Peyer's patch (tissue), 4 donors: Measurements from ENCODE around the gene NCS1. TPM values are rescaled to one million over a fixed set of nuclear protein-coding genes. Genes with fewer than 3 reads are reported as not detected.

ENCODE experiments used
- DNase-seq, 3 donors: peaks; one replicate each; pipeline ENCODE4 v3.0.0-alpha.2; 2017 to 2019
- H3K27ac ChIP-seq, 4 donors: fragments of 200-600 bp; sonication (generic); one replicate each; pipeline ENCODE4 v1.5.1; 2016 to 2019
- H3K27me3 ChIP-seq, 2 donors: fragments of 200-600 bp; sonication (generic); one replicate each; pipeline ENCODE4 v1.5.1; 2019
- H3K36me3 ChIP-seq, 3 donors: fragments of 200-600 bp; sonication (generic); one replicate each; pipeline ENCODE4 v1.5.1; 2016 to 2019
- H3K4me1 ChIP-seq, 4 donors: fragments of 200-600 bp; sonication (generic); one replicate each; pipeline ENCODE4 v1.5.1; 2016 to 2019
- H3K4me3 ChIP-seq, 4 donors: fragments of 200-600 bp; sonication (generic); 1 replicate in 3 of 4; 2 replicates in 1 of 4; pipeline ENCODE4 v1.5.1; 2016 to 2019; ENCODE audit warnings: mild to moderate bottlenecking in 1 of 4
- H3K9me3 ChIP-seq, 4 donors: fragments of 200-600 bp; sonication (generic); one replicate each; pipeline ENCODE4 v1.5.1; 2016 to 2019; ENCODE audit warnings: mild to moderate bottlenecking in 1 of 4
- CTCF ChIP-seq, 6 experiments: fragments of 450-650 bp in 4 of 6; fragments of 200-600 bp in 2 of 6; sonication (generic) in 1 of 6; IDR thresholded peaks; one replicate each; pipeline ENCODE4 v1.5.1; 2017 to 2019; ENCODE audit warnings: antibody characterized with exemption in 6 of 6, mild to moderate bottlenecking in 3 of 6, moderate library complexity in 1 of 6
- POLR2A ChIP-seq, 2 donors: fragments of 450-650 bp; IDR thresholded peaks; one replicate each; pipeline ENCODE4 v1.5.1; 2017; ENCODE audit warnings: antibody characterized with exemption in 2 of 2, mild to moderate bottlenecking in 2 of 2, moderate library complexity in 2 of 2
- total RNA-seq, 4 donors: library from RNA; depleted of rRNA; stranded (reverse); fragments of >200 nt; gene quantifications; one replicate each; pipeline ENCODE4 v1.1.0, GENCODE V29; 2016

NCS1 gene
- total RNA-seq, 4 donors from 2014 or later: 0.70 to 6.6 (median 4.1) TPM

- TF ChIP-seq POLR2A (IDR thresholded peaks at IDR 0.05): no peak
- no peak for TF ChIP-seq CTCF (IDR thresholded peaks at IDR 0.05)
- Histone ChIP-seq H3K9me3 (no peaks in the 10 kb centered on the region), H3K4me3 (no peak overlapping the region), H3K4me1 (peaks cover 0 to 10% (median 0%) of the 10 kb centered on the region in 4 donors), H3K27ac (no peak overlapping the region), H3K36me3 (no peaks in the 10 kb centered on the region), H3K27me3 (no peaks in the 10 kb centered on the region)
- no peak for DNase-seq
Measured at GRCh38 chr9:130142641-130143040, 29.6 kb upstream of the NCS1 start.

- Histone ChIP-seq H3K4me3 (no peak overlapping the region), H3K9me3 (no peaks in the 10 kb centered on the region), H3K27me3 (no peaks in the 10 kb centered on the region), H3K4me1 (peaks cover 0 to 10% (median 0%) of the 10 kb centered on the region in 4 donors), H3K36me3 (no peaks in the 10 kb centered on the region), H3K27ac (no peak overlapping the region)
- DNase-seq: no peak
- TF ChIP-seq CTCF (IDR thresholded peaks at IDR 0.05) (no peak), POLR2A (IDR thresholded peaks at IDR 0.05) (no peak)
Measured at GRCh38 chr9:130143279-130143893, 28.8 kb upstream of the NCS1 start.

- no peak for TF ChIP-seq POLR2A (IDR thresholded peaks at IDR 0.05)
- no peak for TF ChIP-seq CTCF (IDR thresholded peaks at IDR 0.05)
- DNase-seq: no peak
- H3K27me3 ChIP-seq: no peaks in the 10 kb centered on the region
- H3K4me1 ChIP-seq: peaks cover 0 to 10% (median 0%) of the 10 kb centered on the region in 4 donors
- no peaks in the 10 kb centered on the region for H3K36me3 ChIP-seq
- H3K27ac ChIP-seq: no peak overlapping the region
- no peak overlapping the region for H3K4me3 ChIP-seq
- no peaks in the 10 kb centered on the region for H3K9me3 ChIP-seq
Measured at GRCh38 chr9:130143958-130144366, 28.2 kb upstream of the NCS1 start.

GRCh38 chr9:130144703-130145102 lies 27.5 kb upstream of the NCS1 start:
- Histone ChIP-seq H3K36me3 (no peaks in the 10 kb centered on the region), H3K4me1 (peaks cover 0 to 10% (median 0%) of the 10 kb centered on the region in 4 donors), H3K4me3 (no peak overlapping the region), H3K9me3 (no peaks in the 10 kb centered on the region), H3K27me3 (no peaks in the 10 kb centered on the region), H3K27ac (no peak overlapping the region)
- DNase-seq: no peak
- TF ChIP-seq POLR2A (IDR thresholded peaks at IDR 0.05) (no peak), CTCF (IDR thresholded peaks at IDR 0.05) (no peak)

- Histone ChIP-seq H3K36me3 (no peaks in the 10 kb centered on the region), H3K27ac (no peak overlapping the region), H3K4me1 (peaks cover 0 to 10% (median 0%) of the 10 kb centered on the region in 4 donors), H3K4me3 (no peak overlapping the region), H3K9me3 (no peaks in the 10 kb centered on the region), H3K27me3 (no peaks in the 10 kb centered on the region)
- DNase-seq: no peak
- no peak for TF ChIP-seq POLR2A (IDR thresholded peaks at IDR 0.05)
- TF ChIP-seq CTCF (IDR thresholded peaks at IDR 0.05): no peak
Measured at GRCh38 chr9:130145658-130146057, 26.5 kb upstream of the NCS1 start.
